K562 (cell line): ENCODE measurements around the gene EIF1B. TPM values are rescaled to one million over a fixed set of nuclear protein-coding genes. Genes with fewer than 3 reads are reported as not detected.
A peak's percentile ranks its signal among the peaks of the same experiment; 100 is the strongest.

ENCODE experiments used
- BRD9 ChIP-seq: fragments of 450-650 bp; IDR thresholded peaks from 2 replicates; pipeline ENCODE4 v1.6.1; 2018; ENCODE audit warnings: low read depth; ENCODE audit not compliant: partially characterized antibody
- ETV1 ChIP-seq: fragments of 450-650 bp; conservative IDR thresholded peaks from 2 replicates; pipeline ENCODE4 v1.6.1; 2016; ENCODE audit warnings: missing genetic modification characterization, control low read depth, low read depth, missing compliant biosample characterization
- KLF13 ChIP-seq: fragments of 450-650 bp; IDR thresholded peaks from 2 replicates; pipeline ENCODE4 v1.6.1; 2016; ENCODE audit warnings: missing genetic modification characterization, low read depth, mild to moderate bottlenecking, missing compliant biosample characterization, moderate library complexity, borderline replicate concordance
- L3MBTL2 ChIP-seq: fragments of 450-650 bp; IDR thresholded peaks from 2 replicates; pipeline ENCODE4 v1.6.1; 2016; ENCODE audit warnings: mild to moderate bottlenecking, moderate library complexity
- NR1H2 ChIP-seq: sonication (generic); formaldehyde crosslinking; IDR thresholded peaks from 2 replicates; pipeline ENCODE4 v1.4.0; 2020; ENCODE audit warnings: mild to moderate bottlenecking, missing genetic modification reagents
- OTX1 ChIP-seq: fragments of 450-650 bp; formaldehyde crosslinking; IDR thresholded peaks from 2 replicates; pipeline ENCODE4 v1.4.0; 2022; ENCODE audit warnings: mild to moderate bottlenecking
- PPARD ChIP-seq: fragments of 250-450 bp; sonication (Bioruptor Pico); IDR thresholded peaks from 2 replicates; pipeline ENCODE4 v1.8.0; 2022; ENCODE audit warnings: inconsistent platforms, mild to moderate bottlenecking, moderate library complexity
- SIN3B ChIP-seq: fragments of 450-650 bp; IDR thresholded peaks from 2 replicates; pipeline ENCODE4 v1.6.1; 2017; ENCODE audit warnings: low read depth, mild to moderate bottlenecking, moderate library complexity
- SNIP1 ChIP-seq: fragments of 450-650 bp; IDR thresholded peaks from 2 replicates; pipeline ENCODE4 v1.7.1; 2017; ENCODE audit warnings: low read depth, mild to moderate bottlenecking
- SPI1 ChIP-seq: IDR thresholded peaks from 2 replicates; pipeline ENCODE4 v1.6.1; 2011; ENCODE audit warnings: low read depth, low read length, control low read depth, borderline replicate concordance
- TRIM28 ChIP-seq: fragments of 450-650 bp; IDR thresholded peaks from 2 replicates; pipeline ENCODE4 v1.6.1; 2017
- YY1 ChIP-seq, 3 experiments: IDR thresholded peaks; 2 replicates each; pipeline ENCODE4 v1.6.1; 2011; ENCODE audit warnings: low read length in 2 of 3, mild to moderate bottlenecking in 2 of 3, moderate library complexity in 2 of 3, borderline replicate concordance in 1 of 3, control low read depth in 1 of 3, low read depth in 1 of 3; ENCODE audit not compliant: insufficient read depth in 3 of 3, insufficient replicate concordance in 2 of 3, control insufficient read depth in 1 of 3, insufficient read length in 1 of 3; ENCODE audit errors: extremely low read depth in 1 of 3
- polyA plus RNA-seq, 8 experiments: library from polyadenylated mRNA; depleted of rRNA in 4 of 8; stranded (reverse) in 5 of 8; unstranded in 3 of 8; fragments of >200 nt; fragmentation: Nextera tagmentation in 2 of 8; fragmentation: Illumina TruSeq in 1 of 8; extraction: Ambion mirVana in 2 of 8; extraction: Trizol in 1 of 8; gene quantifications; 2 replicates each; pipeline versions ENCODE4 v1.2.1 to v1.2.3, GENCODE V29; 2011 to 2014; ENCODE audit warnings: inconsistent platforms in 1 of 8, missing spikeins in 1 of 8
- total RNA-seq, 7 experiments: library from RNA; depleted of rRNA in 6 of 7; stranded (reverse); fragments of >200 nt in 6 of 7; fragmentation: Illumina TruSeq in 2 of 7; extraction: Trizol in 2 of 7; gene quantifications; 2 replicates each; pipeline versions ENCODE4 v1.2.1 to v1.2.3, GENCODE V29; 2011 to 2021; ENCODE audit warnings: low replicate concordance in 1 of 7
- TF ChIP-seq, protein P1 (sequence below): IDR thresholded peaks from 2 replicates; pipeline ENCODE4 v1.6.1; 2012; ENCODE audit warnings: low read depth, low read length, improper control_type of control experiment, borderline replicate concordance
- TF ChIP-seq, protein P2 (sequence below): fragments of 450-650 bp; IDR thresholded peaks from 2 replicates; pipeline ENCODE4 v1.7.1; 2018; ENCODE audit warnings: mild to moderate bottlenecking, low read depth; ENCODE audit not compliant: partially characterized antibody
- TF ChIP-seq, protein P3 (sequence below): fragments of 250-450 bp; sonication (Bioruptor Pico); IDR thresholded peaks from 2 replicates; pipeline ENCODE4 v1.4.0; 2020; ENCODE audit warnings: mild to moderate bottlenecking
- TF ChIP-seq, protein P4 (sequence below), 2 experiments: fragments of 450-650 bp; IDR thresholded peaks; 2 replicates each; pipeline ENCODE4 v1.6.1; 2016
- TF ChIP-seq, protein P5 (sequence below): fragments of 450-650 bp; formaldehyde crosslinking; conservative IDR thresholded peaks from 2 replicates; pipeline ENCODE4 v1.4.0; 2022; ENCODE audit warnings: mild to moderate bottlenecking, missing genetic modification characterization

Gene EIF1B
- total and polyA plus RNA-seq, 9 of the 15 experiments (the other 6 are each of a cell fraction or from before 2014, with no cell fraction given): 18.1 to 184 (median 78.9) TPM

DNA sequence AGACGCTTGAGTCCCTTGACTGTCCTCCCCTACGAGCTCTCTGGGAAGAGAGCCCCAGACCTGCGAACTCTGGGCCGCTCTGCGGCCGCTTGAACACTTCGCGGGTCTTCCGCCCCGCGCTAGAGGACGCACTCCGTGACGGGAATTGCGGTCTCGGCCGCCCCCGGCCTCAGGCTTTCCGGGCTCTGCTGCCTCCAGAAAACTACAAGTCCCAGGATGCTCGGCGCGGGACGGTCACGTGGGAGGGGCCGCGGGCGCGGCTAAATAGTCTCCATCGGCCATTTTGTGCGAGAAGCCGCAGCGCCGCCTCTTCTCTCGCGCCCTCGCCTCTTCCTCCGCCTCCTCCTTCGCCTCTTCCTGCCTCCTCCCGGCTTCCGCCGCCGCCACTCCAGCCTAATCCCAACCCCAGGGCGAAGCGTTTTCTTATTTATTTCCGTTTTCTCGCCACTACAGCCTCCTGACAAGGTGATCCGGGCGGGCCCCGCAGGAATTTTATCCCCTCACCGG lies at the start of gene EIF1B (continued):
- TF ChIP-seq, protein P1, sequence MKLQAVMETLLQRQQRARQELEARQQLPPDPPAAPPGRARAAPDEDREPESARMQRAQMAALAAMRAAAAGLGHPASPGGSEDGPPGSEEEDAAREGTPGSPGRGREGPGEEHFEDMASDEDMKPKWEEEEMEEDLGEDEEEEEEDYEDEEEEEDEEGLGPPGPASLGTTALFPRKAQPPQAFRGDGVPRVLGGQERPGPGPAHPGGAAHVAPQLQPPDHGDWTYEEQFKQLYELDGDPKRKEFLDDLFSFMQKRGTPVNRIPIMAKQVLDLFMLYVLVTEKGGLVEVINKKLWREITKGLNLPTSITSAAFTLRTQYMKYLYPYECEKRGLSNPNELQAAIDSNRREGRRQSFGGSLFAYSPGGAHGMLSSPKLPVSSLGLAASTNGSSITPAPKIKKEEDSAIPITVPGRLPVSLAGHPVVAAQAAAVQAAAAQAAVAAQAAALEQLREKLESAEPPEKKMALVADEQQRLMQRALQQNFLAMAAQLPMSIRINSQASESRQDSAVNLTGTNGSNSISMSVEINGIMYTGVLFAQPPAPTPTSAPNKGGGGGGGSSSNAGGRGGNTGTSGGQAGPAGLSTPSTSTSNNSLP: no peak
- TF ChIP-seq OTX1 (CRISPR knock-in tag) (peak; percentile 52; the same call in 1 of the 2 replicates), ETV1 (tag) (peak; percentile 93), TRIM28 (peak; percentile 76; the same call in 1 of the 2 replicates), PPARD (no peak), SNIP1 (peak; percentile 52; the same call in 1 of the 2 replicates), BRD9 (no peak), SIN3B (no peak), NR1H2 (no peak), KLF13 (tag) (peak; percentile 57; the same call in 1 of the 2 replicates), YY1 (IDR thresholded peaks at IDR 0.05; ENCODE audit: borderline replicate concordance in 1 of 3, control insufficient read depth in 1 of 3, extremely low read depth in 1 of 3, insufficient read depth in 3 of 3, insufficient read length in 1 of 3, insufficient replicate concordance in 2 of 3, low read depth in 1 of 3, low read length in 2 of 3) (peak; percentile 78 to 97 (median 96)), L3MBTL2 (peak; percentile 70), SPI1 (peak; percentile 33; the same call in 1 of the 2 replicates)
- TF ChIP-seq, protein P2, sequence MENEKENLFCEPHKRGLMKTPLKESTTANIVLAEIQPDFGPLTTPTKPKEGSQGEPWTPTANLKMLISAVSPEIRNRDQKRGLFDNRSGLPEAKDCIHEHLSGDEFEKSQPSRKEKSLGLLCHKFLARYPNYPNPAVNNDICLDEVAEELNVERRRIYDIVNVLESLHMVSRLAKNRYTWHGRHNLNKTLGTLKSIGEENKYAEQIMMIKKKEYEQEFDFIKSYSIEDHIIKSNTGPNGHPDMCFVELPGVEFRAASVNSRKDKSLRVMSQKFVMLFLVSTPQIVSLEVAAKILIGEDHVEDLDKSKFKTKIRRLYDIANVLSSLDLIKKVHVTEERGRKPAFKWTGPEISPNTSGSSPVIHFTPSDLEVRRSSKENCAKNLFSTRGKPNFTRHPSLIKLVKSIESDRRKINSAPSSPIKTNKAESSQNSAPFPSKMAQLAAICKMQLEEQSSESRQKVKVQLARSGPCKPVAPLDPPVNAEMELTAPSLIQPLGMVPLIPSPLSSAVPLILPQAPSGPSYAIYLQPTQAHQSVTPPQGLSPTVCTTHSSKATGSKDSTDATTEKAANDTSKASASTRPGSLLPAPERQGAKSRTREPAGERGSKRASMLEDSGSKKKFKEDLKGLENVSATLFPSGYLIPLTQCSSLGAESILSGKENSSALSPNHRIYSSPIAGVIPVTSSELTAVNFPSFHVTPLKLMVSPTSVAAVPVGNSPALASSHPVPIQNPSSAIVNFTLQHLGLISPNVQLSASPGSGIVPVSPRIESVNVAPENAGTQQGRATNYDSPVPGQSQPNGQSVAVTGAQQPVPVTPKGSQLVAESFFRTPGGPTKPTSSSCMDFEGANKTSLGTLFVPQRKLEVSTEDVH: peak; percentile 85
- TF ChIP-seq, protein P3, sequence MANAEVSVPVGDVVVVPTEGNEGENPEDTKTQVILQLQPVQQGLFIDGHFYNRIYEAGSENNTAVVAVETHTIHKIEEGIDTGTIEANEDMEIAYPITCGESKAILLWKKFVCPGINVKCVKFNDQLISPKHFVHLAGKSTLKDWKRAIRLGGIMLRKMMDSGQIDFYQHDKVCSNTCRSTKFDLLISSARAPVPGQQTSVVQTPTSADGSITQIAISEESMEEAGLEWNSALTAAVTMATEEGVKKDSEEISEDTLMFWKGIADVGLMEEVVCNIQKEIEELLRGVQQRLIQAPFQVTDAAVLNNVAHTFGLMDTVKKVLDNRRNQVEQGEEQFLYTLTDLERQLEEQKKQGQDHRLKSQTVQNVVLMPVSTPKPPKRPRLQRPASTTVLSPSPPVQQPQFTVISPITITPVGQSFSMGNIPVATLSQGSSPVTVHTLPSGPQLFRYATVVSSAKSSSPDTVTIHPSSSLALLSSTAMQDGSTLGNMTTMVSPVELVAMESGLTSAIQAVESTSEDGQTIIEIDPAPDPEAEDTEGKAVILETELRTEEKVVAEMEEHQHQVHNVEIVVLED: peak; percentile 54; the same call in 1 of the 2 replicates
- TF ChIP-seq, protein P4, sequence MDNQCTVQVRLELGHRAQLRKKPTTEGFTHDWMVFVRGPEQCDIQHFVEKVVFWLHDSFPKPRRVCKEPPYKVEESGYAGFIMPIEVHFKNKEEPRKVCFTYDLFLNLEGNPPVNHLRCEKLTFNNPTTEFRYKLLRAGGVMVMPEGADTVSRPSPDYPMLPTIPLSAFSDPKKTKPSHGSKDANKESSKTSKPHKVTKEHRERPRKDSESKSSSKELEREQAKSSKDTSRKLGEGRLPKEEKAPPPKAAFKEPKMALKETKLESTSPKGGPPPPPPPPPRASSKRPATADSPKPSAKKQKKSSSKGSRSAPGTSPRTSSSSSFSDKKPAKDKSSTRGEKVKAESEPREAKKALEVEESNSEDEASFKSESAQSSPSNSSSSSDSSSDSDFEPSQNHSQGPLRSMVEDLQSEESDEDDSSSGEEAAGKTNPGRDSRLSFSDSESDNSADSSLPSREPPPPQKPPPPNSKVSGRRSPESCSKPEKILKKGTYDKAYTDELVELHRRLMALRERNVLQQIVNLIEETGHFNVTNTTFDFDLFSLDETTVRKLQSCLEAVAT (IDR thresholded peaks at IDR 0.05): peak in 1 of 2 experiments; percentile 73; a peak in 2 of 4 replicates
- TF ChIP-seq, protein P5, sequence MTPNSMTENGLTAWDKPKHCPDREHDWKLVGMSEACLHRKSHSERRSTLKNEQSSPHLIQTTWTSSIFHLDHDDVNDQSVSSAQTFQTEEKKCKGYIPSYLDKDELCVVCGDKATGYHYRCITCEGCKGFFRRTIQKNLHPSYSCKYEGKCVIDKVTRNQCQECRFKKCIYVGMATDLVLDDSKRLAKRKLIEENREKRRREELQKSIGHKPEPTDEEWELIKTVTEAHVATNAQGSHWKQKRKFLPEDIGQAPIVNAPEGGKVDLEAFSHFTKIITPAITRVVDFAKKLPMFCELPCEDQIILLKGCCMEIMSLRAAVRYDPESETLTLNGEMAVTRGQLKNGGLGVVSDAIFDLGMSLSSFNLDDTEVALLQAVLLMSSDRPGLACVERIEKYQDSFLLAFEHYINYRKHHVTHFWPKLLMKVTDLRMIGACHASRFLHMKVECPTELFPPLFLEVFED (CRISPR knock-in tag): 0 out of 2 replicates have a peak, but pooled peaks have one; percentile 47
